ENCODE data around the gene RGS7.
A peak's percentile ranks its signal among the peaks of the same experiment; 100 is the strongest.

Gene RGS7

DNA sequence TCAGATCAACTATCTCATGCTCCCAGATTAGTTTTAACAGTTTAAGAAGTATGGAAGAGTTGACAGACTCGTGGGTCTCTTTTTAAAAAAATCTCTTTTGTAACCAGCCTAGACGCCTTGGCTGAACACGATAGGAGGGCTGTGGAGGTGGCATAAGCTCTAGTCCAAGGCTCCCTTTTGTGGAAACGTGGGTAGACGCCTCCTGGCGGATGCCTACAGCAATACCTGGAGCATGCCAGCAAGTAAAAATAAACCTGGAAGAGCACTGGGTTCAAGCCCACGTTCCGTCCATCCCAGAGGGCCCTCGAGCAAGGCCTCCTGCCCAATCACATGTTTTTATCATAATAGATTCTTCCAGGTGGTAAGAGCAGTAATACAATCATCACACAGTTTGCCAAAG, 87.9 kb downstream of the RGS7 start:
- TF ChIP-seq MYC (IDR thresholded peaks at IDR 0.05; ENCODE audit: low read depth, low read length) (no peak), POLR2A (IDR thresholded peaks at IDR 0.05; ENCODE audit: extremely low read depth, insufficient read length) (no peak)
- TF ChIP-seq, protein P1, sequence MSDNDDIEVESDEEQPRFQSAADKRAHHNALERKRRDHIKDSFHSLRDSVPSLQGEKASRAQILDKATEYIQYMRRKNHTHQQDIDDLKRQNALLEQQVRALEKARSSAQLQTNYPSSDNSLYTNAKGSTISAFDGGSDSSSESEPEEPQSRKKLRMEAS (IDR thresholded peaks at IDR 0.05; ENCODE audit: low read depth, low read length) = no peak
- TF ChIP-seq, protein P2, sequence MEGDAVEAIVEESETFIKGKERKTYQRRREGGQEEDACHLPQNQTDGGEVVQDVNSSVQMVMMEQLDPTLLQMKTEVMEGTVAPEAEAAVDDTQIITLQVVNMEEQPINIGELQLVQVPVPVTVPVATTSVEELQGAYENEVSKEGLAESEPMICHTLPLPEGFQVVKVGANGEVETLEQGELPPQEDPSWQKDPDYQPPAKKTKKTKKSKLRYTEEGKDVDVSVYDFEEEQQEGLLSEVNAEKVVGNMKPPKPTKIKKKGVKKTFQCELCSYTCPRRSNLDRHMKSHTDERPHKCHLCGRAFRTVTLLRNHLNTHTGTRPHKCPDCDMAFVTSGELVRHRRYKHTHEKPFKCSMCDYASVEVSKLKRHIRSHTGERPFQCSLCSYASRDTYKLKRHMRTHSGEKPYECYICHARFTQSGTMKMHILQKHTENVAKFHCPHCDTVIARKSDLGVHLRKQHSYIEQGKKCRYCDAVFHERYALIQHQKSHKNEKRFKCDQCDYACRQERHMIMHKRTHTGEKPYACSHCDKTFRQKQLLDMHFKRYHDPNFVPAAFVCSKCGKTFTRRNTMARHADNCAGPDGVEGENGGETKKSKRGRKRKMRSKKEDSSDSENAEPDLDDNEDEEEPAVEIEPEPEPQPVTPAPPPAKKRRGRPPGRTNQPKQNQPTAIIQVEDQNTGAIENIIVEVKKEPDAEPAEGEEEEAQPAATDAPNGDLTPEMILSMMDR (IDR thresholded peaks at IDR 0.05; ENCODE audit: low read depth, low read length) = peak; percentile 39
- peak; percentile 24 for DNase-seq (ENCODE audit: low read depth)
- no peak overlapping the region for H3K4me3 ChIP-seq (ENCODE audit: low read depth, low read length)

DNA sequence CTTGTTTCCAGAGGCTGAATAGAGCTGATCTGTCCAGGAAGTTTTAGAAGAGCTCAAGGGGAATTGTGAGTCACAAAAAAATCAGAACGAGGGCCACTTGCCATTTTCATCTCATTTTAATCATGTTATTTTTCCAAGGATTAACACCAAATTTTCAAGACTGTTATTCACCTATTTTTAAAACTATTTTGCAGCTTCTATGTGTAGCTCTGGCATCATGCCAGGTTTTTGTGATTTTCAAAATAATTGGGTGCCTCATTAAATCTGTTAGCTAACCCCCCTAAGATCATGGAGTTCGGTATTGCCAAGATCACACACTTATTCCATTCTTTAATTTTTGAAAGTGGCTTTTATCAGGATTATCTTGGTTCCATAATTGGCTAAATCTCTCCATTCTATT, 90.9 kb downstream of the RGS7 start:
- DNase-seq (ENCODE audit: low read depth) = no peak
- no peak overlapping the region for H3K4me3 ChIP-seq (ENCODE audit: low read depth, low read length)
- no peak for TF ChIP-seq MYC (IDR thresholded peaks at IDR 0.05; ENCODE audit: low read depth, low read length)
- TF ChIP-seq, protein P1 (IDR thresholded peaks at IDR 0.05; ENCODE audit: low read depth, low read length) = no peak
- no peak for TF ChIP-seq POLR2A (IDR thresholded peaks at IDR 0.05; ENCODE audit: extremely low read depth, insufficient read length)
- TF ChIP-seq, protein P2 (IDR thresholded peaks at IDR 0.05; ENCODE audit: low read depth, low read length) = no peak

DNA sequence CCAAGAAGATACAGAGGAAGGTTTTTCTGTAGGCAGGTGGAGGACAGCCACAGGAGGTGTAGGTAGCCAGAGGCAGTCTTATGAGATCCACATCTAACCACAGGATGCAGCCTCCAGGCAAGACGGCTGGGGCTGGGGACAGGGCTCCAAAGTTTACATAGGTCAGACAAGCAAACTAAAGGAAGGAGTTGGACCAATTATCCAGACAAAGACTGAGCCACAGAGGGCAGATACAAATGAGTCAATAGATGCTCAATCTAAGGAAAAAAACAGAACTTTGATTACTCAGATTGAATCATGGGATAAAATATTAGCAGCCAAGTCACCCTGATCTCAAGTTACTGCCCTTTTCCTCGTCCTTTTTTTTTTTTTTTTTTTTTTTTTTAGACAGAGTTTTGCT, 91.6 kb downstream of the RGS7 start:
- TF ChIP-seq, protein P2 (IDR thresholded peaks at IDR 0.05; ENCODE audit: low read depth, low read length) = no peak
- TF ChIP-seq MYC (IDR thresholded peaks at IDR 0.05; ENCODE audit: low read depth, low read length) (no peak), POLR2A (IDR thresholded peaks at IDR 0.05; ENCODE audit: extremely low read depth, insufficient read length) (no peak)
- TF ChIP-seq, protein P1 (IDR thresholded peaks at IDR 0.05; ENCODE audit: low read depth, low read length) = no peak
- no peak for DNase-seq (ENCODE audit: low read depth)
- no peak overlapping the region for H3K4me3 ChIP-seq (ENCODE audit: low read depth, low read length)

DNA sequence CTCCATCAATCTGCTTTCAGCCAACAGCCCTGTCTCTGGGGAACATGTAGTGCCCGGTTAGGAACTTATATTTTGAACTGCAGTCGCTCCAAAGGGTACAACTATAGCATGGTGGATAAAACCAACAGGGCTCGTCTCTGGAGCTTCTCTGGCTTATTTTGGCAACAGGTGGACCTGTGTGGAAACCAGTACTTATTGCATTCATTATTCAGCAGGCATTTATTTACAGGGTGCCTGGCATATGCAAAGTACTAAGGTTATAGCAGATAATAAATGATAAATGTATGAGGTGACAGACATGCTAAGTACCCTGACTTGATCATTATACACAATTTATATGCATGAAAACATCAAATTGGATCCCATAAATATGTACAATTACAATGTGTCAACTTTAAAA, 93.7 kb downstream of the RGS7 start:
- no peak overlapping the region for H3K4me3 ChIP-seq (ENCODE audit: low read depth, low read length)
- TF ChIP-seq MYC (IDR thresholded peaks at IDR 0.05; ENCODE audit: low read depth, low read length) (no peak), POLR2A (IDR thresholded peaks at IDR 0.05; ENCODE audit: extremely low read depth, insufficient read length) (no peak)
- TF ChIP-seq, protein P2 (IDR thresholded peaks at IDR 0.05; ENCODE audit: low read depth, low read length) = no peak
- TF ChIP-seq, protein P1 (IDR thresholded peaks at IDR 0.05; ENCODE audit: low read depth, low read length) = no peak
- DNase-seq (ENCODE audit: low read depth) = no peak

DNA sequence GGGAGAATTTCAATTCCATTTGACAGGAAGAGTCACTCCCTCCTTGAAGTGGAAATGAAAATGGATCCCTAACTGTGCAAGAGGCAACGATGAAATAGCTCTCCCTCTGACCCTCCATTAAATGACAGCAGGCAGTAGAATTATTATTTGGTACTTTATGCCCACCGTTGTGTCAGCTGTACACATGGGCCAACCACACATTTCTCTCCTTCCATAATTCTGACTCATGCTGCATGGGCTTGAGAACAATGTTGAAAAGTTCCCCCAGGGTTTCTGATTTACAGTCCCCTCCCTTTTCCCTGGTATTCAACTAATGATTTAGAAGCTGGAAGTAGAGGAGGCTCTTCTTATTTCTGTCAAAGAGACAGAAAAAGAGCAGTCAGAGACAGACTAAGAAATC, 103.5 kb downstream of the RGS7 start:
- no peak for DNase-seq (ENCODE audit: low read depth)
- TF ChIP-seq, protein P1 (IDR thresholded peaks at IDR 0.05; ENCODE audit: low read depth, low read length) = no peak
- TF ChIP-seq POLR2A (IDR thresholded peaks at IDR 0.05; ENCODE audit: extremely low read depth, insufficient read length) (no peak), MYC (IDR thresholded peaks at IDR 0.05; ENCODE audit: low read depth, low read length) (no peak)
- TF ChIP-seq, protein P2 (IDR thresholded peaks at IDR 0.05; ENCODE audit: low read depth, low read length) = no peak
- H3K4me3 ChIP-seq (ENCODE audit: low read depth, low read length) = no peak overlapping the region

DNA sequence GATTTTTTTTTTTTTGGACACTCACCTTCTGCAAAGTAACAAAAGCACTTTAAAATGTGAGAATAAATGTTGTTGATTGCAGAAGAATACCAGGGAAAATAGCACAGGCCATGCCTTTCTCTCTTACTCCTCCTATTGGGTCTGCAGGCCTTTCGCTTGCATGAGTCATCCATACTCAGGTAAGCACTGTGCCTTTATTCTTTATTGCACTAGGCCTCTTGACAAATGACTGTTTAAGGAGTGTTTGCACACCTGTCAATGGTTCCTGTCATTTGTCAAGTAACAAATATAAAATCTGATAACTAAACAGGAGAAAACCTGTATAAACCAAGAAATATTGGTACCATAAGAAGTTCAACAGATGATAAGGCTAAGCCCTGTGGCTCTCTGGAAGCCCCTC, 106.5 kb downstream of the RGS7 start:
- no peak overlapping the region for H3K4me3 ChIP-seq (ENCODE audit: low read depth, low read length)
- no peak for DNase-seq (ENCODE audit: low read depth)
- TF ChIP-seq MYC (IDR thresholded peaks at IDR 0.05; ENCODE audit: low read depth, low read length) (no peak), POLR2A (IDR thresholded peaks at IDR 0.05; ENCODE audit: extremely low read depth, insufficient read length) (no peak)
- TF ChIP-seq, protein P1 (IDR thresholded peaks at IDR 0.05; ENCODE audit: low read depth, low read length) = no peak
- TF ChIP-seq, protein P2 (IDR thresholded peaks at IDR 0.05; ENCODE audit: low read depth, low read length) = no peak
